HFFc6 (cell line): ENCODE results near the gene EIF2A. TPM values are rescaled to one million over a fixed set of nuclear protein-coding genes. Genes with fewer than 3 reads are reported as not detected.

ENCODE experiments used
- DNase-seq: peaks from one replicate; pipeline ENCODE4 v3.0.0-alpha.2; 2018
- H3K27ac Mint-ChIP-seq: 2 replicates; pipeline ENCODE4 v1.8.0; 2020; ENCODE audit warnings: mild to moderate bottlenecking, mixed read lengths
- H3K27me3 Mint-ChIP-seq: 2 replicates; pipeline ENCODE4 v1.8.0; 2021; ENCODE audit warnings: mild to moderate bottlenecking, moderate library complexity, mixed read lengths; ENCODE audit not compliant: insufficient read depth
- H3K36me3 Mint-ChIP-seq: 2 replicates; pipeline ENCODE4 v1.8.0; 2021; ENCODE audit warnings: low read depth, mixed read lengths
- H3K4me1 Mint-ChIP-seq: 2 replicates; pipeline ENCODE4 v1.8.0; 2020; ENCODE audit warnings: low read depth, mixed read lengths
- H3K4me3 Mint-ChIP-seq: 2 replicates; pipeline ENCODE4 v1.8.0; 2020; ENCODE audit warnings: mild to moderate bottlenecking, moderate library complexity, mixed read lengths
- H3K9me3 Mint-ChIP-seq: 2 replicates; pipeline ENCODE4 v1.8.0; 2020; ENCODE audit warnings: mild to moderate bottlenecking, mixed read lengths
- total RNA-seq, 6 experiments: library from RNA; stranded (reverse); fragmentation: NEBNext Ultra II Directional; extraction: Animal tissue kit (Norgen Biotek cat#: 25700); gene quantifications; 2 replicates in 1 of 6; 3 replicates in 5 of 6; pipeline ENCODE4 v1.2.3, GENCODE V29; 2021
- TF ChIP-seq, protein P1 (sequence below): fragments of 200-600 bp; sonication (generic); IDR thresholded peaks from 2 replicates; pipeline ENCODE4 v1.5.0; 2021; ENCODE audit warnings: antibody characterized with exemption, mild to moderate bottlenecking

EIF2A gene
- total RNA-seq, 6 experiments from 2014 or later: 69.6 to 85.9 (median 75.0) TPM

DNA sequence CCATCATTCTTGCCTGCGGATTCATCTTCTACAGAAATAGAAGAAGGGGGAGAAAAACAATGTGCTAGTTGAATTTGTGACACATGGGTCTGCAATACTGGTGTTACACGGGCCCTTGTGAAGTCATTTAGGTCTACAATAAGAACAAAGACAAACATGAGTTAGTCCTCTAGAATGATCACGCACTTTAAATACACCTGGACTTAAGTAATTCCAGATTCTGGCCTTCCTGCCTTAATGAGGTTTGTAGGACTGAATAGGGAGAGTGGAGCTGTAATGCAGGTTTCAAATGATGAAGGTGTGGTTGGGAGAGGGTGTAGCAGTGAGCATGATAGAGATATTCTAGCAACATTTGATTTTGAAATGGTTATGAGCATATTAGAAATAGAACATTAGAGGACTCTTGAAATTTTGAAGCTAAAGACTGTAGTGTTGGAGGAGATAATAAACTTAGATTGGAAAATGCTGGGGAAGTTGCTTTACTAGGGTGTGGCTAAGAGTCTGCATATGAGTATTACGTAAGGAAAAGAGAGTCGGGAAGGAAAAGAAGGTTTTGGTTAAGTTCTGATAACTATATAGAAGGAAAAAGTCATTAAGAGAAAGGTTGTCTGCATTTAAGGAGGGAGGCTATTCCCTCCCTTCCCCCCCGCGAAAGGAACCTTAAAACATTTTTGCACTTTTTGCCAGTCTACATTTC lies 606 bp downstream of the EIF2A start:
- peaks cover 47% of the 10 kb centered on the region for H3K4me1 Mint-ChIP-seq
- H3K27ac Mint-ChIP-seq: peak overlapping the region; percentile 96
- TF ChIP-seq, protein P1, sequence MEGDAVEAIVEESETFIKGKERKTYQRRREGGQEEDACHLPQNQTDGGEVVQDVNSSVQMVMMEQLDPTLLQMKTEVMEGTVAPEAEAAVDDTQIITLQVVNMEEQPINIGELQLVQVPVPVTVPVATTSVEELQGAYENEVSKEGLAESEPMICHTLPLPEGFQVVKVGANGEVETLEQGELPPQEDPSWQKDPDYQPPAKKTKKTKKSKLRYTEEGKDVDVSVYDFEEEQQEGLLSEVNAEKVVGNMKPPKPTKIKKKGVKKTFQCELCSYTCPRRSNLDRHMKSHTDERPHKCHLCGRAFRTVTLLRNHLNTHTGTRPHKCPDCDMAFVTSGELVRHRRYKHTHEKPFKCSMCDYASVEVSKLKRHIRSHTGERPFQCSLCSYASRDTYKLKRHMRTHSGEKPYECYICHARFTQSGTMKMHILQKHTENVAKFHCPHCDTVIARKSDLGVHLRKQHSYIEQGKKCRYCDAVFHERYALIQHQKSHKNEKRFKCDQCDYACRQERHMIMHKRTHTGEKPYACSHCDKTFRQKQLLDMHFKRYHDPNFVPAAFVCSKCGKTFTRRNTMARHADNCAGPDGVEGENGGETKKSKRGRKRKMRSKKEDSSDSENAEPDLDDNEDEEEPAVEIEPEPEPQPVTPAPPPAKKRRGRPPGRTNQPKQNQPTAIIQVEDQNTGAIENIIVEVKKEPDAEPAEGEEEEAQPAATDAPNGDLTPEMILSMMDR: no peak
- H3K36me3 Mint-ChIP-seq: peaks cover 25% of the 10 kb centered on the region
- H3K4me3 Mint-ChIP-seq: peak overlapping the region; percentile 99
- DNase-seq: no peak
- H3K27me3 Mint-ChIP-seq: peaks cover 1% of the 10 kb centered on the region
- H3K9me3 Mint-ChIP-seq: no peaks in the 10 kb centered on the region

- Mint-ChIP-seq H3K27me3 (no peaks in the 10 kb centered on the region), H3K9me3 (no peaks in the 10 kb centered on the region), H3K4me1 (peaks cover 22% of the 10 kb centered on the region), H3K4me3 (no peak overlapping the region), H3K27ac (peak overlapping the region; percentile 54; the same call in 1 of the 2 replicates), H3K36me3 (peaks cover 23% of the 10 kb centered on the region)
- TF ChIP-seq, protein P1: no peak
- no peak for DNase-seq
Measured at GRCh38 chr3:150555859-150556436, 9.4 kb downstream of the EIF2A start.

GRCh38 chr3:150556792-150557191 lies 10.2 kb downstream of the EIF2A start:
- TF ChIP-seq, protein P1: no peak
- no peak overlapping the region for H3K4me3 Mint-ChIP-seq
- H3K27ac Mint-ChIP-seq: no peak overlapping the region
- no peak for DNase-seq
- H3K9me3 Mint-ChIP-seq: no peaks in the 10 kb centered on the region
- H3K27me3 Mint-ChIP-seq: no peaks in the 10 kb centered on the region
- peaks cover 22% of the 10 kb centered on the region for H3K4me1 Mint-ChIP-seq
- H3K36me3 Mint-ChIP-seq: peaks cover 23% of the 10 kb centered on the region

DNA sequence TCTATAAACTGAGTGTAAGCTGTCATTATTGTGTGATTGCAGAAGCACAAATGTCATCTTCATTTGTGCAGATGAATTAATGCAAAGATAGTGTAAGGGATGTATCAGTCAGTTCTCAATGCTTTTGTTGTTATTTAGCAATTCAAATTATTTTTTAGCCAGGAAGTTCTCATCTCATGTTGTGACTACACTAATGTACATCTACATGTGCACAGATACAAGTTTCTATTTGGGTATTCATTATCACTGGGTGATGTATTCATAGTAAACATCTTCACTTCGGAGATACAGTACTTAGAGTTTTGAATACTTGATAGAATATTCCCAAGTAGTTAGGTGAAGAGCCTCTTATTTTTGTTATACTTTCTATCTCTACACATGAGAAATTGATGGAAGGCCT lies 11.1 kb downstream of the EIF2A start:
- Mint-ChIP-seq H3K4me1 (peaks cover 22% of the 10 kb centered on the region), H3K4me3 (no peak overlapping the region), H3K36me3 (peaks cover 27% of the 10 kb centered on the region), H3K27me3 (no peaks in the 10 kb centered on the region), H3K9me3 (no peaks in the 10 kb centered on the region), H3K27ac (no peak overlapping the region)
- no peak for DNase-seq
- TF ChIP-seq, protein P1: no peak

- no peaks in the 10 kb centered on the region for H3K4me1 Mint-ChIP-seq
- no peak for DNase-seq
- no peak overlapping the region for H3K27ac Mint-ChIP-seq
- no peak overlapping the region for H3K4me3 Mint-ChIP-seq
- TF ChIP-seq, protein P1: no peak
- peaks cover 21% of the 10 kb centered on the region; the same call in 1 of the 2 replicates for H3K36me3 Mint-ChIP-seq
- H3K27me3 Mint-ChIP-seq: no peaks in the 10 kb centered on the region
- no peaks in the 10 kb centered on the region for H3K9me3 Mint-ChIP-seq
Measured at GRCh38 chr3:150564243-150564642, 17.7 kb downstream of the EIF2A start.
